Cardiac fibroblast (primary cell): ENCODE results near the gene SIGLECL1.

Experiments used
- DNase-seq, 2 donors: peaks; one replicate each; pipeline versions ENCODE4 v3.0.0 to v3.0.0-alpha.2; 2010; ENCODE audit warnings: low read depth in 2 of 2
- H3K4me3 ChIP-seq, 2 donors: replicated peaks in 1 of 2; 1 replicate in 1 of 2; 2 replicates in 1 of 2; pipeline ENCODE4 v1.5.1; 2011; ENCODE audit warnings: low read depth in 2 of 2, low read length in 2 of 2, mild to moderate bottlenecking in 2 of 2, moderate library complexity in 1 of 2
- TF ChIP-seq, protein P1 (sequence below): IDR thresholded peaks from one replicate; pipeline ENCODE4 v1.5.1; 2011; ENCODE audit warnings: low read depth, mild to moderate bottlenecking, low read length, inconsistent platforms

Gene SIGLECL1

GRCh38 chr19:51282335-51282734 is 31.5 kb downstream of the SIGLECL1 start:
- H3K4me3 ChIP-seq, result no peak overlapping the region
- TF ChIP-seq, protein P1, sequence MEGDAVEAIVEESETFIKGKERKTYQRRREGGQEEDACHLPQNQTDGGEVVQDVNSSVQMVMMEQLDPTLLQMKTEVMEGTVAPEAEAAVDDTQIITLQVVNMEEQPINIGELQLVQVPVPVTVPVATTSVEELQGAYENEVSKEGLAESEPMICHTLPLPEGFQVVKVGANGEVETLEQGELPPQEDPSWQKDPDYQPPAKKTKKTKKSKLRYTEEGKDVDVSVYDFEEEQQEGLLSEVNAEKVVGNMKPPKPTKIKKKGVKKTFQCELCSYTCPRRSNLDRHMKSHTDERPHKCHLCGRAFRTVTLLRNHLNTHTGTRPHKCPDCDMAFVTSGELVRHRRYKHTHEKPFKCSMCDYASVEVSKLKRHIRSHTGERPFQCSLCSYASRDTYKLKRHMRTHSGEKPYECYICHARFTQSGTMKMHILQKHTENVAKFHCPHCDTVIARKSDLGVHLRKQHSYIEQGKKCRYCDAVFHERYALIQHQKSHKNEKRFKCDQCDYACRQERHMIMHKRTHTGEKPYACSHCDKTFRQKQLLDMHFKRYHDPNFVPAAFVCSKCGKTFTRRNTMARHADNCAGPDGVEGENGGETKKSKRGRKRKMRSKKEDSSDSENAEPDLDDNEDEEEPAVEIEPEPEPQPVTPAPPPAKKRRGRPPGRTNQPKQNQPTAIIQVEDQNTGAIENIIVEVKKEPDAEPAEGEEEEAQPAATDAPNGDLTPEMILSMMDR, result no peak
- no peak for DNase-seq

DNA sequence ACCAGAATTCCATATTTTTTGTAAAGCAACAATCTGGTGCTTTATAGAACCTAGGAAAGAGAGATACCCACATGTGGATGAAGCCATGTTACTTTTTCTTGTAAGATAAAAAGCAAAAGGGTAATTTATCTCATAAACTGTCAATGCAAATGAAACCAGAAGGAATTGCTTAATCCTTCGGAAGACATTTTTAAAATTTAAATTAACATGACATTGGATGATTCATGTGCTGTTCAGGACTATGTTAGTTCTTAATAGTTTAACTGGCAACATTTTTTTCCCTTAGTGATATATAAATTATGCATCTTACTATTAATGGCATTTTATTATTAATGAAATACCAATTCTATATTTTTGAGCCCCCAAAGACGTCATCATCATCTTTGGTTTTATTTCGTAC is 34.8 kb downstream of the SIGLECL1 start:
- TF ChIP-seq, protein P1, result no peak
- no peak overlapping the region for H3K4me3 ChIP-seq
- no peak for DNase-seq

- TF ChIP-seq, protein P1, result no peak
- H3K4me3 ChIP-seq, result no peak overlapping the region
- DNase-seq, result no peak
Observed at GRCh38 chr19:51289635-51290034, 38.8 kb downstream of the SIGLECL1 start.

DNA sequence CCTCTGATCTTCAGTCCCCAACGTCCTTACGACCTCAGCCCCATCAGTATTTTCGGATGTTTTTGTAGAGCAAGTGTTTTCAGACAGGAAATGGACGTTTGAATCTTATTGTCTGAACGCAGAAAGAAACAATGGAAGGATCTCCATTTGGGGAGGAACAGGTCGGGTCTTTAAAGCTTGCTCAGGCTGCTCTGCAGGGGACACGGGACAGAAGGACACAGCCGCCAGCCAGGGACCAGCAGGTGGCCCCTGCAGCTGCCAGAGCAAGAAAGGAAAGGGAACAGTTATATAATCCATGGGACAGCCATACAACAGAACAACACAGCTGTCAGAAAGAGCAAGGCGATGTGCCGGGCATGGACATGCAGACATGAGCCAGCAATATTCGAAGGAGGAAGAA is 42.1 kb downstream of the SIGLECL1 start:
- DNase-seq, result no peak
- TF ChIP-seq, protein P1, result no peak
- no peak overlapping the region for H3K4me3 ChIP-seq

GRCh38 chr19:51293571-51294210 is 42.8 kb downstream of the SIGLECL1 start:
- DNase-seq, result no peak
- TF ChIP-seq, protein P1, result no peak
- no peak overlapping the region for H3K4me3 ChIP-seq

DNA sequence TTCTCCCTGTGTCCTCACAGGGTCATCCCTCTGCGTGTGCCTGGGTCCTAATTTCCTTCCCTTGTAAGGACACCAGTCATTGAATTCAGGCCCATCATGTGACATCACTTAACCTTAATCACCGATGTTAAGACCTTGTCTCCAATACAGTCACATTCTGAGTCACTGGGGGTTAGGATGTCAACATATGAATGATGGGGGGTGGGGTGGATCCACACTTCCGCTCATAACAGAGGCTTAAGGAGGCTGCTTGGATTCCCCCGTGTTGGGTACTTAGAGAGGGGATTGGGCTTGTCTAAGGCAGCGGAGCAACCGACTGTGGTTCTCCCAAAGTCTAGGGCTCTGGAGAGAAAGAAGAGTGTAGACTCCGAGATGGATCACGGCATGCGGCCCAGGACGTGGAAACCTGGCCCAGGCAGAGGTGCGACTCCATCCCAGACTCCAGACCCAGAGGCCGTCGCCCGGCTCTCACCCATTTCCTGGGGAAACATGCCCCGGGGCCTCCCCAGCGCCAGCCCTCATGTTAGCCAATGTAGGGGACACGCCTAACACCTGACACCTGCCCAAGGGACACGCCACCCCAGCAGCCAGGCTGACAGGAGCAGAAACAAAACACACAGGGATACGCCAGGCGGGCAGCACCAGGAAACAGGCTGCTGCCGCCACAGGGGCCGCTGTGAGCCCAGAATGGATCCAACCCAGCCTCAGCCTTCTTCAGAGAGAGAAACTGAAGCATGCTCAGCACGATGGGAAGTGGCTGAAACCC is 43.5 kb downstream of the SIGLECL1 start:
- no peak for DNase-seq
- no peak overlapping the region for H3K4me3 ChIP-seq
- TF ChIP-seq, protein P1, result no peak
